HEK293 (cell line): ENCODE results near the gene PFN1.

Experiments used
- CTCF ChIA-PET: fragments of 350-600 bp; formaldehyde crosslinking; extraction: SDS; loops from one replicate; lab custom pipeline; 2021; ENCODE audit warnings: antibody characterized with exemption; lab: Yijun Ruan, JAX
- POLR2A ChIA-PET: fragments of 300-600 bp; formaldehyde crosslinking; extraction: SDS; loops from one replicate; lab custom pipeline; 2020; ENCODE audit warnings: antibody characterized with exemption, inconsistent platforms; lab: Yijun Ruan, JAX
- H3K27ac ChIP-seq: fragments of 200-500 bp; sonication (Bioruptor generic); 2 replicates; pipeline ENCODE4 v1.5.1; 2014; ENCODE audit warnings: low read depth, low read length, control low read depth, inconsistent platforms; ENCODE audit errors: extremely low read depth
- H3K36me3 ChIP-seq, 2 experiments: fragments of 200-500 bp in 1 of 2; sonication (Bioruptor generic) in 1 of 2; 1 replicate in 1 of 2; 2 replicates in 1 of 2; pipeline ENCODE4 v1.5.1; 2014 to 2017; ENCODE audit warnings: inconsistent platforms in 2 of 2, low read length in 2 of 2; ENCODE audit not compliant: control insufficient read depth in 2 of 2, insufficient read depth in 1 of 2
- H3K4me1 ChIP-seq: fragments of 200-500 bp; sonication (Bioruptor generic); 2 replicates; pipeline ENCODE4 v1.5.1; 2014; ENCODE audit warnings: mild to moderate bottlenecking, low read length, inconsistent platforms; ENCODE audit not compliant: control insufficient read depth, insufficient read depth
- H3K4me3 ChIP-seq: 2 replicates; pipeline ENCODE4 v1.5.1; 2011; ENCODE audit warnings: low read depth, mild to moderate bottlenecking, control low read depth, low read length, moderate library complexity
- H3K9me3 ChIP-seq: fragments of 200-500 bp; sonication (Bioruptor generic); 2 replicates; pipeline ENCODE4 v1.5.1; 2014; ENCODE audit warnings: low read depth, low read length, inconsistent platforms; ENCODE audit not compliant: control insufficient read depth, insufficient read depth
- TF ChIP-seq, protein P1 (sequence below): fragments of 450-650 bp; formaldehyde crosslinking; IDR thresholded peaks from 2 replicates; pipeline ENCODE4 v1.5.1; 2016; ENCODE audit warnings: missing biosample characterization, missing genetic modification characterization
- TF ChIP-seq, protein P2 (sequence below): fragments of 450-650 bp; formaldehyde crosslinking; IDR thresholded peaks from 2 replicates; pipeline ENCODE4 v1.5.1; 2016; ENCODE audit warnings: missing biosample characterization, missing genetic modification characterization, low read depth
- TF ChIP-seq, protein P3 (sequence below): fragments of 450-650 bp; formaldehyde crosslinking; IDR thresholded peaks from 2 replicates; pipeline ENCODE4 v1.5.1; 2016; ENCODE audit warnings: missing biosample characterization, missing genetic modification characterization

Gene PFN1

DNA sequence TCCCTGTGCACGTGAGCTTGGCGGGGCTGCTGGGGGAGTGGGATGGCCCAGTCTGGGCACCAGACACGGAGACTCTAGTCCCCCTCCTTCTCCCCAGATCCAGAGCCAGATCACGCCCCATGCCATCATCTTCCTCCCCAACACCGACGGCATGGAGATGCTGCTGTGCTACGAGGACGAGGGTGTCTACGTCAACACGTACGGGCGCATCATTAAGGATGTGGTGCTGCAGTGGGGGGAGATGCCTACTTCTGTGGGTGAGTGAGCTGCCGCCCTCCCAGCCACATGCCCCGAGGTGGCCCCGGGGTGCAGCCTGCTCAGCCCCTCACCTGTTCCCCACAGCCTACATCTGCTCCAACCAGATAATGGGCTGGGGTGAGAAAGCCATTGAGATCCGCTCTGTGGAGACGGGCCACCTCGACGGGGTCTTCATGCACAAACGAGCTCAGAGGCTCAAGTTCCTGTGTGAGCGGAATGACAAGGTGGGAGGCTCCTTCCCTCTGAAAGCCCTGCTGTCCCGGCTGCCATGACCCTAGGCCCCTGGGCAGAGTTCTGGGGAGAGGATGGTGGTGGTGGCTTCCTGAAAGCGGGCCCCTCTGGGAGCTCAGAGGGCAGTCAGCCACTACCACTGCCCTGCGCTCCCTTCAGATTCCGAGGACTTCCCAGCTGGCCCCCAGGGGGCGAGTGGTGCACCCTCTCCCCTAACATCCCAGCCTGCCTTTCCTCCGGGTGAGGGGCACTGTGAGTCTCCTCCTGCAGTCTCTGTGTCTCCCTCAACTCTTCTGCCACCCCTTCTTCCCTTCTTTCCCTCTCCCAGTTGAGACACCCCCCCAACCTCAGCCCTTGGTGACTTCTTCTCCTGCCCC lies 51.8 kb downstream of the PFN1 start (continued):
- TF ChIP-seq, protein P1, sequence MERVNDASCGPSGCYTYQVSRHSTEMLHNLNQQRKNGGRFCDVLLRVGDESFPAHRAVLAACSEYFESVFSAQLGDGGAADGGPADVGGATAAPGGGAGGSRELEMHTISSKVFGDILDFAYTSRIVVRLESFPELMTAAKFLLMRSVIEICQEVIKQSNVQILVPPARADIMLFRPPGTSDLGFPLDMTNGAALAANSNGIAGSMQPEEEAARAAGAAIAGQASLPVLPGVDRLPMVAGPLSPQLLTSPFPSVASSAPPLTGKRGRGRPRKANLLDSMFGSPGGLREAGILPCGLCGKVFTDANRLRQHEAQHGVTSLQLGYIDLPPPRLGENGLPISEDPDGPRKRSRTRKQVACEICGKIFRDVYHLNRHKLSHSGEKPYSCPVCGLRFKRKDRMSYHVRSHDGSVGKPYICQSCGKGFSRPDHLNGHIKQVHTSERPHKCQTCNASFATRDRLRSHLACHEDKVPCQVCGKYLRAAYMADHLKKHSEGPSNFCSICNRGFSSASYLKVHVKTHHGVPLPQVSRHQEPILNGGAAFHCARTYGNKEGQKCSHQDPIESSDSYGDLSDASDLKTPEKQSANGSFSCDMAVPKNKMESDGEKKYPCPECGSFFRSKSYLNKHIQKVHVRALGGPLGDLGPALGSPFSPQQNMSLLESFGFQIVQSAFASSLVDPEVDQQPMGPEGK, result peak; percentile 31; the same call in 1 of the 2 replicates

DNA sequence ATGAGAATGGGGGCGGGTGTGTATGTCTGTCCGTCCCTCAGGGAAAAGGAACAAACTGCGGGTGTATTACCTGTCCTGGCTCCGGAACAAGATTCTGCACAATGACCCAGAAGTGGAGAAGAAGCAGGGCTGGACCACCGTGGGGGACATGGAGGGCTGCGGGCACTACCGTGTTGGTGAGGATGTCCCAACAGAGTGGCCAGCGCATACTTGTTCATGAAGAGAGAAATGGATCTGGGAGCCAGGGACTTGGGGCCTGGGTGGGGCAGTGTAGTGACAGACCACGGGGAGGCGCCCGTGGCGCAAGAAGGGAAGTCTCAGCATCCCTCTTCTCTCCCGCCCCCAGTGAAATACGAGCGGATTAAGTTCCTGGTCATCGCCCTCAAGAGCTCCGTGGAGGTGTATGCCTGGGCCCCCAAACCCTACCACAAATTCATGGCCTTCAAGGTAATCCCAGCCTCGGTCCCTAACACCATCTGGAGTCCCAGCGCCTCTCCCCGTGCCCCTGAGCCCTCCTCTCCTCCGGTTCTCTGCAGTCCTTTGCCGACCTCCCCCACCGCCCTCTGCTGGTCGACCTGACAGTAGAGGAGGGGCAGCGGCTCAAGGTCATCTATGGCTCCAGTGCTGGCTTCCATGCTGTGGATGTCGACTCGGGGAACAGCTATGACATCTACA lies 52.5 kb downstream of the PFN1 start:
- CTCF ChIA-PET, result interaction anchor here (1.1 to 1.5 kb wide), 2 partner anchors 92 to 163 kb away, joined by 3 to 5 read pairs; no protein-coding TSS in a partner anchor
- Histone ChIP-seq H3K36me3 (peaks cover under 1 to 83% of the 10 kb centered on the region in 2 experiments; a peak in 2 of 3 replicates), H3K27ac (no peak overlapping the region), H3K4me3 (no peak overlapping the region), H3K4me1 (no peaks in the 10 kb centered on the region), H3K9me3 (no peaks in the 10 kb centered on the region)
- TF ChIP-seq, protein P2, sequence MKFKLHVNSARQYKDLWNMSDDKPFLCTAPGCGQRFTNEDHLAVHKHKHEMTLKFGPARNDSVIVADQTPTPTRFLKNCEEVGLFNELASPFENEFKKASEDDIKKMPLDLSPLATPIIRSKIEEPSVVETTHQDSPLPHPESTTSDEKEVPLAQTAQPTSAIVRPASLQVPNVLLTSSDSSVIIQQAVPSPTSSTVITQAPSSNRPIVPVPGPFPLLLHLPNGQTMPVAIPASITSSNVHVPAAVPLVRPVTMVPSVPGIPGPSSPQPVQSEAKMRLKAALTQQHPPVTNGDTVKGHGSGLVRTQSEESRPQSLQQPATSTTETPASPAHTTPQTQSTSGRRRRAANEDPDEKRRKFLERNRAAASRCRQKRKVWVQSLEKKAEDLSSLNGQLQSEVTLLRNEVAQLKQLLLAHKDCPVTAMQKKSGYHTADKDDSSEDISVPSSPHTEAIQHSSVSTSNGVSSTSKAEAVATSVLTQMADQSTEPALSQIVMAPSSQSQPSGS (tag by site-specific recombination), result no peak
- TF ChIP-seq, protein P3, sequence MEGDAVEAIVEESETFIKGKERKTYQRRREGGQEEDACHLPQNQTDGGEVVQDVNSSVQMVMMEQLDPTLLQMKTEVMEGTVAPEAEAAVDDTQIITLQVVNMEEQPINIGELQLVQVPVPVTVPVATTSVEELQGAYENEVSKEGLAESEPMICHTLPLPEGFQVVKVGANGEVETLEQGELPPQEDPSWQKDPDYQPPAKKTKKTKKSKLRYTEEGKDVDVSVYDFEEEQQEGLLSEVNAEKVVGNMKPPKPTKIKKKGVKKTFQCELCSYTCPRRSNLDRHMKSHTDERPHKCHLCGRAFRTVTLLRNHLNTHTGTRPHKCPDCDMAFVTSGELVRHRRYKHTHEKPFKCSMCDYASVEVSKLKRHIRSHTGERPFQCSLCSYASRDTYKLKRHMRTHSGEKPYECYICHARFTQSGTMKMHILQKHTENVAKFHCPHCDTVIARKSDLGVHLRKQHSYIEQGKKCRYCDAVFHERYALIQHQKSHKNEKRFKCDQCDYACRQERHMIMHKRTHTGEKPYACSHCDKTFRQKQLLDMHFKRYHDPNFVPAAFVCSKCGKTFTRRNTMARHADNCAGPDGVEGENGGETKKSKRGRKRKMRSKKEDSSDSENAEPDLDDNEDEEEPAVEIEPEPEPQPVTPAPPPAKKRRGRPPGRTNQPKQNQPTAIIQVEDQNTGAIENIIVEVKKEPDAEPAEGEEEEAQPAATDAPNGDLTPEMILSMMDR, result 0 out of 2 replicates have a peak, but pooled peaks have one; percentile 14
- POLR2A ChIA-PET, result no interaction called here
